Measurements from ENCODE around the gene POLRMT.
A peak's percentile ranks its signal among the peaks of the same experiment; 100 is the strongest.

POLRMT gene

GRCh38 chr19:567296-567900 lies 65.9 kb downstream of the POLRMT start:
- H3K27me3 Mint-ChIP-seq (ENCODE audit: low read depth) = peaks cover 6% of the 10 kb centered on the region
- peaks cover 13% of the 10 kb centered on the region for H3K4me1 Mint-ChIP-seq
- peaks cover 12% of the 10 kb centered on the region for H3K36me3 Mint-ChIP-seq (ENCODE audit: low read depth)
- no peak for TF ChIP-seq CTCF (IDR thresholded peaks at IDR 0.05; ENCODE audit: unreplicated experiment in 3 of 3)
- H3K27ac Mint-ChIP-seq = peak overlapping the region; percentile 68 to 91 (median 68)
- peaks cover 6% of the 10 kb centered on the region for H3K9me3 Mint-ChIP-seq
- H3K4me3 Mint-ChIP-seq = peak overlapping the region in 1 of 3 experiments; percentile 8

All from nephron (organoid).